H9 (cell line): ENCODE results near the gene PLXNA4. TPM values are rescaled to one million over a fixed set of nuclear protein-coding genes. Genes with fewer than 3 reads are reported as not detected.

Experiments used
- DNase-seq: peaks from one replicate; pipeline ENCODE4 v3.0.0-alpha.2; 2017
- H2AFZ ChIP-seq: one replicate; pipeline ENCODE4 v1.6.1; 2013; ENCODE audit warnings: mild to moderate bottlenecking, low read length, control low read depth, moderate library complexity
- H2AK5ac ChIP-seq: 2 replicates; pipeline ENCODE4 v1.6.1; 2013; ENCODE audit warnings: low read length, control low read depth, mixed read lengths; ENCODE audit not compliant: insufficient read length
- H2BK120ac ChIP-seq: one replicate; pipeline ENCODE4 v1.6.1; 2013; ENCODE audit warnings: low read depth, mild to moderate bottlenecking, low read length, control low read depth, inconsistent platforms; ENCODE audit not compliant: poor library complexity, severe bottlenecking
- H2BK12ac ChIP-seq: 2 replicates; pipeline ENCODE4 v1.6.1; 2013; ENCODE audit warnings: low read length, control low read depth, mixed read lengths, low read depth; ENCODE audit not compliant: insufficient read length
- H2BK15ac ChIP-seq: 2 replicates; pipeline ENCODE4 v1.6.1; 2013; ENCODE audit warnings: low read depth, low read length, control low read depth
- H2BK20ac ChIP-seq: one replicate; pipeline ENCODE4 v1.6.1; 2013; ENCODE audit warnings: low read depth, mild to moderate bottlenecking, low read length, control low read depth, inconsistent platforms; ENCODE audit not compliant: poor library complexity, severe bottlenecking
- H2BK5ac ChIP-seq: 2 replicates; pipeline ENCODE4 v1.6.1; 2013; ENCODE audit warnings: low read length, control low read depth, mixed read lengths; ENCODE audit not compliant: insufficient read length
- H3K14ac ChIP-seq: 2 replicates; pipeline ENCODE4 v1.6.1; 2013; ENCODE audit warnings: low read length, control low read depth; ENCODE audit not compliant: insufficient read depth
- H3K18ac ChIP-seq: 2 replicates; pipeline ENCODE4 v1.6.1; 2013; ENCODE audit warnings: low read depth, mild to moderate bottlenecking, mixed read lengths, low read length, control low read depth; ENCODE audit not compliant: insufficient read length
- H3K23ac ChIP-seq: 2 replicates; pipeline ENCODE4 v1.6.1; 2013; ENCODE audit warnings: low read length, control low read depth, mixed read lengths, low read depth; ENCODE audit not compliant: insufficient read length
- H3K23me2 ChIP-seq: 2 replicates; pipeline ENCODE4 v1.6.1; 2013; ENCODE audit warnings: low read depth, mild to moderate bottlenecking, mixed read lengths, low read length, control low read depth; ENCODE audit not compliant: insufficient read length, poor library complexity, severe bottlenecking
- H3K27ac ChIP-seq: 2 replicates; pipeline ENCODE4 v1.5.1; 2013; ENCODE audit warnings: low read length, control low read depth, mixed read lengths, low read depth; ENCODE audit not compliant: insufficient read length
- H3K27me3 ChIP-seq: 2 replicates; pipeline ENCODE4 v1.6.1; 2013; ENCODE audit warnings: low read length, control low read depth, inconsistent platforms; ENCODE audit not compliant: insufficient read depth
- H3K4ac ChIP-seq: 2 replicates; pipeline ENCODE4 v1.6.1; 2013; ENCODE audit warnings: low read depth, mild to moderate bottlenecking, control low read depth, inconsistent platforms, low read length, moderate library complexity
- H3K4me1 ChIP-seq: 2 replicates; pipeline ENCODE4 v1.6.1; 2013; ENCODE audit warnings: low read length, control low read depth, inconsistent platforms; ENCODE audit not compliant: insufficient read depth
- H3K4me2 ChIP-seq: 2 replicates; pipeline ENCODE4 v1.6.1; 2013; ENCODE audit warnings: low read length, control low read depth, mixed read lengths; ENCODE audit not compliant: insufficient read length, insufficient read depth
- H3K56ac ChIP-seq: 2 replicates; pipeline ENCODE4 v1.6.1; 2013; ENCODE audit warnings: low read depth, mild to moderate bottlenecking, mixed read lengths, low read length, control low read depth; ENCODE audit not compliant: insufficient read length
- H3K79me1 ChIP-seq: 2 replicates; pipeline ENCODE4 v1.6.1; 2013; ENCODE audit warnings: low read depth, mild to moderate bottlenecking, moderate library complexity, low read length, control low read depth, inconsistent platforms; ENCODE audit not compliant: insufficient read depth, poor library complexity, severe bottlenecking
- H3K79me2 ChIP-seq: 2 replicates; pipeline ENCODE4 v1.6.1; 2013; ENCODE audit warnings: low read length, control low read depth, inconsistent platforms; ENCODE audit not compliant: insufficient read depth
- H3K9ac ChIP-seq: 2 replicates; pipeline ENCODE4 v1.6.1; 2013; ENCODE audit warnings: low read length, control low read depth, mixed read lengths; ENCODE audit not compliant: insufficient read length; ENCODE audit errors: extremely low read depth
- H3K9me3 ChIP-seq: one replicate; pipeline ENCODE4 v1.6.1; 2013; ENCODE audit warnings: low read depth, low read length, inconsistent platforms; ENCODE audit not compliant: control insufficient read depth
- H3T11ph ChIP-seq: one replicate; pipeline ENCODE4 v1.6.1; 2013; ENCODE audit warnings: mild to moderate bottlenecking, low read length, control low read depth, inconsistent platforms
- H4K20me1 ChIP-seq: one replicate; pipeline ENCODE4 v1.6.1; 2013; ENCODE audit not compliant: control insufficient read depth, insufficient read length, insufficient read depth
- H4K5ac ChIP-seq: 2 replicates; pipeline ENCODE4 v1.6.1; 2013; ENCODE audit warnings: low read depth, mild to moderate bottlenecking, mixed read lengths, low read length, control low read depth; ENCODE audit not compliant: insufficient read length
- H4K8ac ChIP-seq: replicated peaks from 2 replicates; pipeline ENCODE4 v1.6.1; 2013; ENCODE audit warnings: low read length, control low read depth, mixed read lengths, low read depth; ENCODE audit not compliant: insufficient read length
- H4K91ac ChIP-seq: 2 replicates; pipeline ENCODE4 v1.6.1; 2013; ENCODE audit warnings: low read depth, mild to moderate bottlenecking, moderate library complexity, mixed read lengths, low read length, control low read depth; ENCODE audit not compliant: insufficient read length
- H3K27ac Mint-ChIP-seq, 3 experiments: 2 replicates in 2 of 3; 3 replicates in 1 of 3; pipeline ENCODE4 v1.8.0; 2020 to 2021; ENCODE audit warnings: mixed read lengths in 3 of 3, mild to moderate bottlenecking in 1 of 3, moderate library complexity in 1 of 3
- H3K27me3 Mint-ChIP-seq: 2 replicates; pipeline ENCODE4 v1.8.0; 2021; ENCODE audit warnings: low read depth, mild to moderate bottlenecking, moderate library complexity, mixed read lengths
- H3K36me3 Mint-ChIP-seq, 3 experiments: 2 replicates in 2 of 3; 3 replicates in 1 of 3; pipeline ENCODE4 v1.8.0; 2020 to 2021; ENCODE audit warnings: low read depth in 3 of 3, mixed read lengths in 3 of 3; ENCODE audit not compliant: insufficient read depth in 1 of 3
- H3K4me1 Mint-ChIP-seq, 2 experiments: 2 replicates each; pipeline ENCODE4 v1.8.0; 2020; ENCODE audit warnings: mixed read lengths in 2 of 2
- H3K4me3 Mint-ChIP-seq, 2 experiments: 2 replicates in 1 of 2; 3 replicates in 1 of 2; pipeline ENCODE4 v1.8.0; 2020 to 2021; ENCODE audit warnings: mild to moderate bottlenecking in 2 of 2, mixed read lengths in 2 of 2, moderate library complexity in 1 of 2
- H3K9me3 Mint-ChIP-seq, 2 experiments: 2 replicates in 1 of 2; 3 replicates in 1 of 2; pipeline ENCODE4 v1.8.0; 2020; ENCODE audit warnings: mild to moderate bottlenecking in 2 of 2, mixed read lengths in 2 of 2, moderate library complexity in 1 of 2
- CTCF ChIP-seq: fragments of 200-600 bp; sonication (generic); conservative IDR thresholded peaks from 3 replicates; pipeline ENCODE4 v1.8.0; 2021; ENCODE audit warnings: antibody characterized with exemption, mild to moderate bottlenecking
- WGBS: extraction: QIAGEN DNeasy Blood & Tissue Kit; methylation state at CpG from one replicate; pipeline ENCODE4 v1.1.7; 2013; ENCODE audit warnings: missing lambda C conversion rate, low lambda C conversion rate, mixed read lengths; ENCODE audit not compliant: insufficient read length; ENCODE audit errors: extremely low coverage; 5-methylcytosine and 5-hydroxymethylcytosine counted together
- total RNA-seq: library from RNA; stranded (reverse); gene quantifications from 2 replicates; pipeline ENCODE4 v1.2.1, GENCODE V29; 2021

Gene PLXNA4
- total RNA-seq, 1 experiment from 2014 or later: 0.35 TPM

GRCh38 chr7:132162556-132163144, 413.6 kb downstream of the PLXNA4 start:
- H3K4me1 ChIP-seq: no peaks in the 10 kb centered on the region
- Mint-ChIP-seq H3K4me3 (no peak overlapping the region), H3K27ac (no peak overlapping the region), H3K27me3 (peaks cover 10% of the 10 kb centered on the region; the same call in 1 of the 2 replicates), H3K9me3 (no peaks in the 10 kb centered on the region), H3K36me3 (no peaks in the 10 kb centered on the region; a peak in 1 of 7 replicates), H3K4me1 (peaks cover 18 to 42% of the 10 kb centered on the region in 2 experiments)
- no peaks in the 10 kb centered on the region for H3K79me1 ChIP-seq
- no peak overlapping the region for H4K5ac ChIP-seq
- H3K9me3 ChIP-seq: no peaks in the 10 kb centered on the region
- no peak overlapping the region for H3K23ac ChIP-seq
- no peak overlapping the region for H2AK5ac ChIP-seq
- H4K8ac ChIP-seq: no peak overlapping the region
- no peak overlapping the region for H2BK20ac ChIP-seq
- no peaks in the 10 kb centered on the region for H4K20me1 ChIP-seq
- H3K14ac ChIP-seq: no peak overlapping the region; the same call in 1 of the 2 replicates
- no peak overlapping the region for H2AFZ ChIP-seq
- H3K23me2 ChIP-seq: no peaks in the 10 kb centered on the region
- H2BK12ac ChIP-seq: no peak overlapping the region
- no peak overlapping the region for H2BK120ac ChIP-seq
- no peak overlapping the region for H2BK5ac ChIP-seq
- no peaks in the 10 kb centered on the region for H3K79me2 ChIP-seq
- H3K27me3 ChIP-seq: no peaks in the 10 kb centered on the region
- peak; percentile 47 for DNase-seq
- H3K56ac ChIP-seq: no peak overlapping the region
- no peak overlapping the region for H3K18ac ChIP-seq
- no CpG with 5 or more reads among the region's 12 CpGs for WGBS
- H3K4me2 ChIP-seq: no peak overlapping the region
- no peak overlapping the region for H4K91ac ChIP-seq
- H3K9ac ChIP-seq: no peak overlapping the region
- no peak overlapping the region for H3K27ac ChIP-seq
- H2BK15ac ChIP-seq: no peak overlapping the region
- no peak overlapping the region for H3T11ph ChIP-seq
- TF ChIP-seq CTCF: peak; percentile 28; the same call in 2 of the 3 replicates
- no peak overlapping the region for H3K4ac ChIP-seq
